Measurements from ENCODE around the gene CHURC1.

The CHURC1 gene

GRCh38 chr14:64914237-64915028 lies at the start of gene CHURC1:
Gene CHURC1 (plus strand): TSS chr14:64914455. CDS start chr14:64914496, 41 bp downstream.
- DNase-seq, result peak; percentile 97

- no peak for DNase-seq
Observed at GRCh38 chr14:64865109-64865508, 49.1 kb upstream of the CHURC1 start.

GRCh38 chr14:64865992-64866391 lies 48.3 kb upstream of the CHURC1 start:
- DNase-seq, result no peak

GRCh38 chr14:64867182-64867581 lies 47.1 kb upstream of the CHURC1 start:
- no peak for DNase-seq

GRCh38 chr14:64868379-64868778 lies 45.9 kb upstream of the CHURC1 start:
- DNase-seq, result no peak

- no peak for DNase-seq
Observed at GRCh38 chr14:64868841-64869240, 45.4 kb upstream of the CHURC1 start.

GRCh38 chr14:64870160-64870559 lies 44.1 kb upstream of the CHURC1 start:
- no peak for DNase-seq

GRCh38 chr14:64871344-64871743 lies 42.9 kb upstream of the CHURC1 start:
- no peak for DNase-seq

- DNase-seq, result no peak
Observed at GRCh38 chr14:64873506-64874219, 40.6 kb upstream of the CHURC1 start.

GRCh38 chr14:64875350-64875749 lies 38.9 kb upstream of the CHURC1 start:
- DNase-seq, result no peak

GRCh38 chr14:64877846-64878245 lies 36.4 kb upstream of the CHURC1 start:
- DNase-seq, result no peak

GRCh38 chr14:64878837-64879634 lies 35.2 kb upstream of the CHURC1 start:
- DNase-seq, result no peak

GRCh38 chr14:64879635-64880220 lies 34.5 kb upstream of the CHURC1 start, which contains the start of gene SPTB:
Gene SPTB (minus strand): TSS chr14:64879907. CDS start chr14:64823094, 56,813 bp downstream.
- DNase-seq, result peak; percentile 5

- no peak for DNase-seq
Observed at GRCh38 chr14:64880221-64881121, 33.8 kb upstream of the CHURC1 start.

GRCh38 chr14:64885559-64885958 lies 28.7 kb upstream of the CHURC1 start:
- DNase-seq, result no peak

GRCh38 chr14:64889352-64889751 lies 24.9 kb upstream of the CHURC1 start:
- DNase-seq, result no peak

- DNase-seq, result no peak
Observed at GRCh38 chr14:64891173-64891838, 22.9 kb upstream of the CHURC1 start.

- peak; percentile 16 for DNase-seq
Observed at GRCh38 chr14:64891839-64892375, 22.3 kb upstream of the CHURC1 start.

GRCh38 chr14:64899958-64900357 lies 14.3 kb upstream of the CHURC1 start:
- no peak for DNase-seq

GRCh38 chr14:64906022-64906421 lies 8.2 kb upstream of the CHURC1 start:
- DNase-seq, result no peak

Measured in NCI-H446 treated with DMSO at 0.1 percent for 48 hours (cell line).